Retinal pigment epithelial cell (primary cell): Measurements from ENCODE around the gene ITPRIPL1.

ENCODE experiments used
- DNase-seq: peaks from one replicate; pipeline ENCODE4 v3.0.0-alpha.2; 2010; ENCODE audit warnings: low read depth
- H3K4me3 ChIP-seq: 2 replicates; pipeline ENCODE4 v1.5.1; 2011; ENCODE audit warnings: mild to moderate bottlenecking, low read length, control low read depth, moderate library complexity
- TF ChIP-seq, protein P1 (sequence below): conservative IDR thresholded peaks from 2 replicates; pipeline ENCODE4 v1.5.1; 2011; ENCODE audit warnings: low read depth, low read length, control low read depth, inconsistent platforms

ITPRIPL1 gene

DNA sequence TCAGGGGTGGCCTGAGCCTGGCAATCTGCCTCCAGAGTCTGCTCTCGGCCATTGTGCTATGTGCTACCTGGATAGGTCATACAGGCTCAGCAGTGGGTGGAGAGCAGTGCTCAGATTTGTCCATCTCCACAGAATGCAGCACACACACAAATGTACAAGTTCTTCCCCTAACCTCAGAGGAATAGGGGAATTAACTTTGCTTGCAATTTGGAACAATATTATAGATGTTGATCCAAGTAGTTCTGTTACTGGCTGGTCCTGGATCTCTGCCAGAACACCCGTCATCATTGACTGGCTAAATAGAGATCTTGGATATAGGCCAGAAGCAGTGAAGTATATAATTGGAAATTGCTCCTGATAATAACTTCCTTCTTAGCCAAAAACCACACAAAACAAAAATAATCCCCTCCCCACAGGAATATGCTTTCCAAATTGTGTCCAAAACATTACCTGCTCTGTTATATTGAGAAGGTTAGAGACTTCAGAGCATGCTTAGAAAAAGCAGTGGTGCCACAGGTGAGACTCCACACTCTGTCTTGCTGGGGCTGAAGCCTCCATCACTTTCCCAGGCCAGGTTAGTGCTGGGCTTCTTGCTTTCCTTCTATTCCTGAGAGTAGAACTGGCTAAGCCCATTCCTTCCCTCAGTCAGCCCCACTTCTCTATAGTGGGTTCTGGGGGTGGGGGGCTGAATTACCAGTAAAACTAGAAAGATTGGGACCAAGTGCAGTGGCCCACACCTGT, 49.3 kb downstream of the ITPRIPL1 start:
- peak; percentile 81 for DNase-seq
- H3K4me3 ChIP-seq: no peak overlapping the region
- TF ChIP-seq, protein P1, sequence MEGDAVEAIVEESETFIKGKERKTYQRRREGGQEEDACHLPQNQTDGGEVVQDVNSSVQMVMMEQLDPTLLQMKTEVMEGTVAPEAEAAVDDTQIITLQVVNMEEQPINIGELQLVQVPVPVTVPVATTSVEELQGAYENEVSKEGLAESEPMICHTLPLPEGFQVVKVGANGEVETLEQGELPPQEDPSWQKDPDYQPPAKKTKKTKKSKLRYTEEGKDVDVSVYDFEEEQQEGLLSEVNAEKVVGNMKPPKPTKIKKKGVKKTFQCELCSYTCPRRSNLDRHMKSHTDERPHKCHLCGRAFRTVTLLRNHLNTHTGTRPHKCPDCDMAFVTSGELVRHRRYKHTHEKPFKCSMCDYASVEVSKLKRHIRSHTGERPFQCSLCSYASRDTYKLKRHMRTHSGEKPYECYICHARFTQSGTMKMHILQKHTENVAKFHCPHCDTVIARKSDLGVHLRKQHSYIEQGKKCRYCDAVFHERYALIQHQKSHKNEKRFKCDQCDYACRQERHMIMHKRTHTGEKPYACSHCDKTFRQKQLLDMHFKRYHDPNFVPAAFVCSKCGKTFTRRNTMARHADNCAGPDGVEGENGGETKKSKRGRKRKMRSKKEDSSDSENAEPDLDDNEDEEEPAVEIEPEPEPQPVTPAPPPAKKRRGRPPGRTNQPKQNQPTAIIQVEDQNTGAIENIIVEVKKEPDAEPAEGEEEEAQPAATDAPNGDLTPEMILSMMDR: no peak
